Left ventricle myocardium inferior (tissue), 1 donor: Measurements from ENCODE around the gene SYT4. TPM values are rescaled to one million over a fixed set of nuclear protein-coding genes. Genes with fewer than 3 reads are reported as not detected.
"Not testable (repeated sequence)": the region's sequence is repeated elsewhere in the genome, so short reads cannot be mapped to it uniquely, and the experiment has no call there.

ENCODE experiments used
- DNase-seq: peaks from one replicate; pipeline ENCODE4 v3.0.0-alpha.2; 2020
- H3K27ac ChIP-seq: fragments of 200-600 bp; replicated peaks from 2 replicates; pipeline ENCODE4 v1.8.0; 2021
- H3K27me3 ChIP-seq: fragments of 200-600 bp; 2 replicates; pipeline ENCODE4 v1.8.0; 2021; ENCODE audit warnings: low read depth
- H3K36me3 ChIP-seq: fragments of 200-600 bp; 2 replicates; pipeline ENCODE4 v1.8.0; 2021
- H3K4me1 ChIP-seq: fragments of 200-600 bp; 2 replicates; pipeline ENCODE4 v1.8.0; 2021
- H3K4me3 ChIP-seq: fragments of 200-600 bp; 2 replicates; pipeline ENCODE4 v1.8.0; 2021; ENCODE audit warnings: mild to moderate bottlenecking, moderate library complexity
- H3K9me3 ChIP-seq: fragments of 200-600 bp; replicated peaks from 2 replicates; pipeline ENCODE4 v1.8.0; 2021
- intact Hi-C: fragments of 100-400 bp; cut with micrococcal nuclease; formaldehyde crosslinking; loops from one replicate; pipeline ENCODE4 v1.11.0; 2022
- total RNA-seq: library from RNA; stranded (reverse); fragmentation: NEBNext Ultra II Directional; extraction: Animal tissue kit (Norgen Biotek cat#: 25700); gene quantifications from one replicate; pipeline ENCODE4 v1.2.1, GENCODE V29; 2021
- TF ChIP-seq, protein P1 (sequence below): fragments of 200-600 bp; IDR thresholded peaks from 2 replicates; pipeline ENCODE4 v1.8.0; 2021; ENCODE audit warnings: antibody characterized with exemption, mild to moderate bottlenecking, borderline replicate concordance
- donor health status: DM: no; HTN: yes; CAD: no; lungs with severe emphysema.

The SYT4 gene
- total RNA-seq, 1 donor from 2014 or later, result not detected

GRCh38 chr18:43303376-43303775 lies 26.1 kb upstream of the SYT4 start:
- Histone ChIP-seq H3K27ac (no peak overlapping the region), H3K4me3 (no peak overlapping the region), H3K36me3 (no peaks in the 10 kb centered on the region), H3K4me1 (no peaks in the 10 kb centered on the region), H3K9me3 (no peaks in the 10 kb centered on the region), H3K27me3 (no peaks in the 10 kb centered on the region)
- intact Hi-C loops, result no loop called here
- TF ChIP-seq, protein P1, sequence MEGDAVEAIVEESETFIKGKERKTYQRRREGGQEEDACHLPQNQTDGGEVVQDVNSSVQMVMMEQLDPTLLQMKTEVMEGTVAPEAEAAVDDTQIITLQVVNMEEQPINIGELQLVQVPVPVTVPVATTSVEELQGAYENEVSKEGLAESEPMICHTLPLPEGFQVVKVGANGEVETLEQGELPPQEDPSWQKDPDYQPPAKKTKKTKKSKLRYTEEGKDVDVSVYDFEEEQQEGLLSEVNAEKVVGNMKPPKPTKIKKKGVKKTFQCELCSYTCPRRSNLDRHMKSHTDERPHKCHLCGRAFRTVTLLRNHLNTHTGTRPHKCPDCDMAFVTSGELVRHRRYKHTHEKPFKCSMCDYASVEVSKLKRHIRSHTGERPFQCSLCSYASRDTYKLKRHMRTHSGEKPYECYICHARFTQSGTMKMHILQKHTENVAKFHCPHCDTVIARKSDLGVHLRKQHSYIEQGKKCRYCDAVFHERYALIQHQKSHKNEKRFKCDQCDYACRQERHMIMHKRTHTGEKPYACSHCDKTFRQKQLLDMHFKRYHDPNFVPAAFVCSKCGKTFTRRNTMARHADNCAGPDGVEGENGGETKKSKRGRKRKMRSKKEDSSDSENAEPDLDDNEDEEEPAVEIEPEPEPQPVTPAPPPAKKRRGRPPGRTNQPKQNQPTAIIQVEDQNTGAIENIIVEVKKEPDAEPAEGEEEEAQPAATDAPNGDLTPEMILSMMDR, result no peak
- no peak for DNase-seq

- H3K36me3 ChIP-seq, DNase-seq, H3K4me3 ChIP-seq, H3K27me3 ChIP-seq, H3K27ac ChIP-seq, intact Hi-C loops, H3K4me1 ChIP-seq, H3K9me3 ChIP-seq: not testable (repeated sequence)
Measured at GRCh38 chr18:43286187-43286586, 8.9 kb upstream of the SYT4 start.

DNA sequence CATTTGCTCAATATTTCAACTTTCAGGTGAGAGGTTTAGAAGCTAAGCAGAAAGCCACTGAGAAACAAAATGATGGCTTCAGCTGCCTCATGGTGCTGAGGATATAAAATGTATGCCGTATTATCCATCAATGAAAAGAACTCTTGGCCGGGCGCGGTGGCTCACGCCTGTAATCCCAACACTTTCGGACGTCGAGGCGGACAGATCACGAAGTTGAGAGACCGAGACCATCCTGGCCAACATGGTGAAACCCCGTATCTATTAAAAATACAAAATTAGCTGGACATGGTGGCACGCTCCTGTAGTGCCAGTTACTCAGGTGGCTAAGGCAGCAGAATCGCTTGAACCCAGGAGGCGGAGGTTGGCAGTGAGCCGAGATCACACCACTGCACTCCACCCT lies 6.0 kb upstream of the SYT4 start:
- Histone ChIP-seq H3K4me1 (no peaks in the 10 kb centered on the region), H3K27me3 (peaks cover 12% of the 10 kb centered on the region), H3K9me3 (no peaks in the 10 kb centered on the region), H3K27ac (no peak overlapping the region), H3K4me3 (no peak overlapping the region), H3K36me3 (no peaks in the 10 kb centered on the region)
- no peak for DNase-seq
- TF ChIP-seq, protein P1, result no peak
- intact Hi-C loops, result no loop called here

DNA sequence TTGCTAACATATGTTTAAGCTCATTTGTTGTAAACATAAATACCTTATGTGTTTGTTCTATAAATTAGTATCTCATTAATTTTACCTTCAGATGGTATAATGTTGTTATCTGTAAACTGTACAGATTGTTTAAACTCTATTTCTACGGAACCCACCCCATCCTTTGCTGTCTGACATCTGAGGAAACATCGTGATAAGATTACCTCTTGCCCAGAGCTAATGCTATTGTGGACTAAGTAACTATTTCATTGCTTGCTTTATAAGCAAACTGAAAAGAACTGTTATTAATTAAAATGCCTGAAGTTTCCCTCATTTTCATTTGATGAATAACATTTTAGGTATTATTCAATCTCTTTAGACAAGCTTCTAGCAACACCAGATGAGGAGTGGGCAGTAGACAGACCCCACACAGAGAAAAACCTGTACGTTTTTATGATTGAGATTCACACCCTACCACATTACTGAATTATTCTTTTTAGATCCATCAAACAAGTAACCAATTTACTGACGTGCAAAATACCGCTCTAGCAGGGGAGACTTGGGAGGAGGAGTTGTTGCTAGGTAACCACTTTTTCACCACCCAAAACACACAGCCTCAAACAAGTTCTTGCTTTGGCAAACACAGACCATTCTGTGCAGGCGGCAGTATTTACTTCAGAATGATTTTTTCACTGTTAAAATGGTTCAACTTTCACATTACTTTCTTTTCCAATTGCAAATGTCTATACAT lies 1.9 kb upstream of the SYT4 start:
- no peaks in the 10 kb centered on the region for H3K9me3 ChIP-seq
- DNase-seq, result no peak
- intact Hi-C loops, result loop anchor here (10.0 kb wide), 2 partner anchors 684 to 1164 kb away; no protein-coding TSS in a partner anchor
- no peaks in the 10 kb centered on the region for H3K4me1 ChIP-seq
- TF ChIP-seq, protein P1, result no peak
- peaks cover 34% of the 10 kb centered on the region for H3K27me3 ChIP-seq
- H3K36me3 ChIP-seq, result no peaks in the 10 kb centered on the region
- H3K27ac ChIP-seq, result no peak overlapping the region
- H3K4me3 ChIP-seq, result no peak overlapping the region

DNA sequence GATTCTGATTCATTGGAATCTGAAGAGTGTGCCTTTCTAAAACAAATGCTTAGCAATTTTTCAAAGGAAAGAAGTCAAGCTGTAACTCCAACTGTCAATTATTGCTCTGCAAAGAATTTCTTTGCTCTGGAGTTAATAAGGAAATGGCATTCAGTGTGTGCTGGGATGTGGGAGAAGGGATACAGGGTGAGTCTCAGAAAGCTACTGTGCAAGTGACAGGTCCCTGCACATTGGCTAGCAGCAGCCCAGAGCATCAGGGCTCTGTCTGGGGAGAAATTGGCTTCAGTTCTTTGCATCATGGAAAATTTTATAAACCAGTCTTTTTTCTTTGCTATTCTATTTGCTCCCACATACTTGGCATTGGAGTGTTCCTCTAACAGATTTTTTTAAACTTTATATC lies 1.1 kb upstream of the SYT4 start:
- Histone ChIP-seq H3K4me1 (no peaks in the 10 kb centered on the region), H3K36me3 (no peaks in the 10 kb centered on the region), H3K9me3 (no peaks in the 10 kb centered on the region), H3K4me3 (no peak overlapping the region), H3K27me3 (peaks cover 41% of the 10 kb centered on the region), H3K27ac (no peak overlapping the region)
- intact Hi-C loops, result loop anchor here (10.0 kb wide), 2 partner anchors 684 to 1164 kb away; no protein-coding TSS in a partner anchor
- TF ChIP-seq, protein P1, result no peak
- DNase-seq, result no peak

DNA sequence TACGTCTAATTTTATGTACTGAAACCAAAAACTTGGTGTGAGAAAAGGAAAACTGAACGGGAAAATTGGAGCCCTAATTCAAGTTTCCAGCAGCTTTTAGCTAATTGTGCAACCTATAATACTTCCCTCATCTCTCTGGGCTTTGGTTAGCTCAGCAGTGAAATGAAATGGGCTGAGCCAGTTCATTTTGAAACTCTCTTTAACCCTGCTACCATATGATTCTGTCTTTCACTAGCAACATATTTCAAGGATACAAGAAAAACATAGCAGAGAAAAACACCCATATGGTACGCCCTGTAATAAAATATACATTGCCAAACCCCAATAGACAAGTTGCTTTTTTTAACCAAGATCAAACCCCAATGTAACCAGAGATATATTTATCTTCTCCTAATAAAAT lies 799 bp downstream of the SYT4 start:
- H3K4me3 ChIP-seq, result no peak overlapping the region
- H3K4me1 ChIP-seq, result no peaks in the 10 kb centered on the region
- H3K27ac ChIP-seq, result no peak overlapping the region
- no peak for DNase-seq
- H3K36me3 ChIP-seq, result no peaks in the 10 kb centered on the region
- H3K27me3 ChIP-seq, result peaks cover 41% of the 10 kb centered on the region
- TF ChIP-seq, protein P1, result no peak
- intact Hi-C loops, result loop anchor here (10.0 kb wide), 2 partner anchors 682 to 1162 kb away; no protein-coding TSS in a partner anchor
- H3K9me3 ChIP-seq, result no peaks in the 10 kb centered on the region
